ENCODE data around the gene IGFL2. TPM values are rescaled to one million over a fixed set of nuclear protein-coding genes. Genes with fewer than 3 reads are reported as not detected.

IGFL2 gene
- total RNA-seq, 2 donors from 2014 or later = 0.84 TPM; not detected in 1

DNA sequence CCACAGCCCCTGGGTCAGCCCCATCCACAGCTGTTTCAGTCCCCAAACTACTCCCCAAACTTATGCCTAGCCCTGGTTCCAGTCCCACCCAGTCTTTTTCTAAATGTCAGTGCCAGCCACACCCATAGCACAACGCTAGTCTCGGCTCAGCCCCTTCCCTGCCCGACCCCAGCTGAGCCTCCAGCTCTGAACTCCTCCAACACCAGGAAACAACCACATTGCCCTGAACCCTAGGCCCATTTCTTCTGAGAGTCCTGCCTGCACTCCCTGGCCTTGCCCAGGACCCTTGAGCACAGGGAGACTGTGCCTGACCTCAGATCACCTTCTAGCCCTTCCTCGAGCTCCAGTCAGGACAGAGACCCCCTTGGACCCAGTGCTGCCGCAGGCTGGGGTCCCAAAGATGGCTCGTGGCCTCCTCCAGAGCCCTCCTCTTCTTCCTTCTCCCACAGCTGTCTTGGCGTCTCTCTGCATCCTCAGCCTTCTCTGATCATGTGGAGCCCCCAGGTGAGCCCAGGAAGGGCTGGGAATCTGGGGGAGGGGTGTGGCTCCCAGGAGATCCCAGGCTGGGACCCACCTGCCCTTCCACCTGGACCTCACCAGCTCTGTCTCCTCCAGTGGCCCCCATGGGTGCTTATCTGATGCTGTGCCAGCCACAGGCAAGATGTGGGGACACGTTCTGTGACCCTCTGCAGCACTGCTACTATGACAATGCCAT is 48.5 kb downstream of the IGFL2 start:
- Histone ChIP-seq H3K27ac (ENCODE audit: low read depth, low read length) (no peak overlapping the region), H3K9me3 (ENCODE audit: control insufficient read depth, low read length) (no peaks in the 10 kb centered on the region), H3K4me1 (ENCODE audit: control insufficient read depth, insufficient read depth, low read length) (no peaks in the 10 kb centered on the region), H3K36me3 (ENCODE audit: control insufficient read depth, insufficient read depth, low read length) (no peaks in the 10 kb centered on the region), H3K27me3 (ENCODE audit: control insufficient read depth, insufficient read depth, low read length, poor library complexity, severe bottlenecking) (no peaks in the 10 kb centered on the region), H3K9ac (ENCODE audit: extremely low read depth, low read length, poor library complexity, severe bottlenecking) (no peak overlapping the region), H3K4me3 (ENCODE audit: low read length) (no peak overlapping the region)
- Mint-ChIP-seq H3K36me3 (ENCODE audit: low read depth) (no peaks in the 10 kb centered on the region), H3K27ac (no peak overlapping the region), H3K27me3 (ENCODE audit: insufficient read depth) (peaks cover 11% of the 10 kb centered on the region), H3K4me3 (no peak overlapping the region), H3K9me3 (peaks cover 10% of the 10 kb centered on the region), H3K4me1 (peaks cover 5% of the 10 kb centered on the region)
- TF ChIP-seq CTCF (conservative IDR thresholded peaks at IDR 0.05) = no peak
- WGBS, 2 experiments (ENCODE audit: insufficient coverage in 1 of 2, insufficient read length in 1 of 2) = 81 to 89% methylated on average over 4 to 8 of the region's 8 CpGs
- no peak for DNase-seq

DNA sequence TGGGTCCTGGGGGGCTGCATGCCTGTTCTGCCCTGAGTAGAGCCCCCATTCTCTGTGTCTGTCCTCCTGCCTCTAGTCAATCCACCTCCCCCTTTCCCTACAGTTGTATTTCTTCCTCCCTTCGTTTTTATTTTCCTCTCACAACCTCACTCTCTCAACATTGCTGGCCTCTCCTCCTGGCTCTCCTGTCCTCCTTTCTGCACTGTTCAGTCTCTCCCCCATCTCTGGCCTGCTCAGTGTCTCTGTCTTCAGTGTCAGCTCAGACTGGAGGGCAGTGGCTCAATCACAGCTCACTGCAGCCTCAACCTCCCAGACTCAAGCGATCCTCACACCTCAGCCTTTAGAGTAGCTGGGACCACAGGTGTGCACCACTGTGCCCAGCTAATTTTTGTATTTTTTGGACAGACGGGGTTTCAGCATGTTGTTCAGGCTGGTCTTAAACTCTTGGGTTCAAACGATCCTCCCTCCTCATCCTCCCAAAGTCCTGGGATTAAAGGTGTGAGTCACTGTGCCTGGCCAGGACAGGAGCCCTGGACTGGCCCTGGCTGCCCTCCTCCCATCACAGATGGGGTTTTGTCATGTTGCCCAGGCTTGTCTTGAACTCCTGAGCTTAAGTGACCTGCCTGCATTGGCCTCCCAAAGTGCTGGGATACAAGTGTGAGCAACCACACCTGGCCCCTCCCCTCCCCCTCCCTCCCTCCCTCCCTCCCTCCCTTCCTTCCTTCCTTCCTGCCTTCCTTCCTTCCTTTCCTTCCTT is 49.5 kb downstream of the IGFL2 start:
- no peak overlapping the region for H3K9ac ChIP-seq (ENCODE audit: extremely low read depth, low read length, poor library complexity, severe bottlenecking)
- H3K4me3 Mint-ChIP-seq = no peak overlapping the region
- no peaks in the 10 kb centered on the region for H3K36me3 Mint-ChIP-seq (ENCODE audit: low read depth)
- no peaks in the 10 kb centered on the region for H3K4me1 ChIP-seq (ENCODE audit: control insufficient read depth, insufficient read depth, low read length)
- peaks cover 19% of the 10 kb centered on the region for H3K9me3 Mint-ChIP-seq
- H3K9me3 ChIP-seq (ENCODE audit: control insufficient read depth, low read length) = peaks cover 2% of the 10 kb centered on the region
- no peak overlapping the region for H3K4me3 ChIP-seq (ENCODE audit: low read length)
- no peaks in the 10 kb centered on the region for H3K27me3 ChIP-seq (ENCODE audit: control insufficient read depth, insufficient read depth, low read length, poor library complexity, severe bottlenecking)
- H3K4me1 Mint-ChIP-seq = peaks cover 5% of the 10 kb centered on the region
- H3K27me3 Mint-ChIP-seq (ENCODE audit: insufficient read depth) = peaks cover 16% of the 10 kb centered on the region
- 77 to 88% methylated on average over 3 to 4 of the region's 4 CpGs for WGBS, 2 experiments (ENCODE audit: insufficient coverage in 1 of 2, insufficient read length in 1 of 2)
- no peaks in the 10 kb centered on the region for H3K36me3 ChIP-seq (ENCODE audit: control insufficient read depth, insufficient read depth, low read length)
- no peak overlapping the region for H3K27ac ChIP-seq (ENCODE audit: low read depth, low read length)
- no peak for TF ChIP-seq CTCF (conservative IDR thresholded peaks at IDR 0.05)
- DNase-seq = no peak
- no peak overlapping the region for H3K27ac Mint-ChIP-seq

DNA sequence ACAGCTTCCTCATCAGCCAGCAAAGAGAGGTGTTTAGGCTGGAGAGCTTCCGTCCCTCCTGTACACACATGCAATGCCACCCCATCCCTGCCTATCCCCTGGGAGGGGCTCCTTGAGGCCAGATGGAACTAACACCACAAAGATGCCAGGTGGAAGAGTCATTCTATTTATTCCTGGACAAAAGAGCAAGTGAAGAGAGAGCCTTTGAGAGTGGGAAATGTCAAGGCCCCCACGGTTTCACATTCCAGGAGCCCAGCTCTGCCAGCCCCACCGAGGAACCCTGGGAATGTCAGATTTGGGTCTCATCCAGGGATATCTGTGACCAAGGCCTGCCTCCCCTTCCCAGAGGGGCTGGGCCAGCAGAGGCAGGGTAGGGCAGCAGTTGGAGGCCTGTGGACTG is 50.7 kb downstream of the IGFL2 start:
- no peak for TF ChIP-seq CTCF (conservative IDR thresholded peaks at IDR 0.05)
- no peaks in the 10 kb centered on the region for H3K4me1 ChIP-seq (ENCODE audit: control insufficient read depth, insufficient read depth, low read length)
- Mint-ChIP-seq H3K27ac (no peak overlapping the region), H3K27me3 (ENCODE audit: insufficient read depth) (peaks cover 16% of the 10 kb centered on the region), H3K36me3 (ENCODE audit: low read depth) (no peaks in the 10 kb centered on the region), H3K4me3 (no peak overlapping the region), H3K4me1 (peaks cover 3% of the 10 kb centered on the region), H3K9me3 (peaks cover 32% of the 10 kb centered on the region)
- H3K4me3 ChIP-seq (ENCODE audit: low read length) = no peak overlapping the region
- 94% methylated on average over 3 of the region's 3 CpGs; no CpG with 5 or more reads in 1 of the 2 experiments for WGBS, 2 experiments (ENCODE audit: insufficient coverage in 1 of 2, insufficient read length in 1 of 2)
- no peak overlapping the region for H3K27ac ChIP-seq (ENCODE audit: low read depth, low read length)
- peaks cover 15% of the 10 kb centered on the region for H3K9me3 ChIP-seq (ENCODE audit: control insufficient read depth, low read length)
- no peaks in the 10 kb centered on the region for H3K27me3 ChIP-seq (ENCODE audit: control insufficient read depth, insufficient read depth, low read length, poor library complexity, severe bottlenecking)
- DNase-seq = no peak
- no peak overlapping the region for H3K9ac ChIP-seq (ENCODE audit: extremely low read depth, low read length, poor library complexity, severe bottlenecking)
- no peaks in the 10 kb centered on the region for H3K36me3 ChIP-seq (ENCODE audit: control insufficient read depth, insufficient read depth, low read length)

All from endodermal cell (in vitro differentiated cells).